ENCODE data around the gene FMN1. TPM values are rescaled to one million over a fixed set of nuclear protein-coding genes. Genes with fewer than 3 reads are reported as not detected.

The FMN1 gene
- total and polyA plus RNA-seq, 3 donors from 2014 or later, result 17.7 to 53.7 (median 47.4) TPM

DNA sequence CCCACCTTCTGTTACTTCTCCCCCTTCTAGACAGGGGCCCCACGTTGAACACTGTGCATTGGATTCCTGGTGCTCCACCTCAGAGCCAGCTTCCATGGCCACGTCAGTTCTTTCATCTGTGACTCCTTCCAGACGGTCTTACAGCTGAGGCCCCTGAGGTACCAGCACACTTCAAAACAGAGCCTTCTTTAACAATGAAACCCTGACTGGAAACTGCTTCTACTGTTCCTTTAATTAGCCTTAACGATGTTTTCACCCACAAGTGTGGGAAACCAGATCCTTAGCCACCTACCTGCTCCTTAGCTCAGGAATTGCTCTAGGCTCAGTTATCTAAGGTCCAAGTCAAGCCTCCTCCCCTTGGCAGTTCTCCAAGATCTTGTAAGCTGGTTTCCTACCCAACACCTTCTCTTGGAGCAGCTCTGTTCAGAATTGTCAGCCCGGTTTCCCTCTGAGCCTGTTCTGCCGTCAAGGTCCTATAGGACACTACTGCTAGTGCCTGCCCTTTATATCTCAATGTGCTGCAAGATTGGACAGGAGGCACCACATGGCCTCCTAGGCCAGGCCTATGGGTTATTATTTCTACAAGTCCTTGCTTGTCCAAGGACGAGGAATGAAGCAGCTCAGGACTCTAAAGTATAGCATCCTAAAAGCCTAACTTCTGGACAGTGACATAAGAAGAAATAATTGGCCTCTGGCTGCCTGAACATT is 80.7 kb downstream of the FMN1 start:
- no peak overlapping the region for H3K27ac ChIP-seq
- H3K4me1 ChIP-seq, result no peaks in the 10 kb centered on the region
- intact Hi-C loops (cut with DNase I; ENCODE audit: low total_unique reads), result no loop called here
- no peaks in the 10 kb centered on the region for H3K27me3 ChIP-seq
- TF ChIP-seq POLR2A (IDR thresholded peaks at IDR 0.05), result no peak
- TF ChIP-seq, protein P1, sequence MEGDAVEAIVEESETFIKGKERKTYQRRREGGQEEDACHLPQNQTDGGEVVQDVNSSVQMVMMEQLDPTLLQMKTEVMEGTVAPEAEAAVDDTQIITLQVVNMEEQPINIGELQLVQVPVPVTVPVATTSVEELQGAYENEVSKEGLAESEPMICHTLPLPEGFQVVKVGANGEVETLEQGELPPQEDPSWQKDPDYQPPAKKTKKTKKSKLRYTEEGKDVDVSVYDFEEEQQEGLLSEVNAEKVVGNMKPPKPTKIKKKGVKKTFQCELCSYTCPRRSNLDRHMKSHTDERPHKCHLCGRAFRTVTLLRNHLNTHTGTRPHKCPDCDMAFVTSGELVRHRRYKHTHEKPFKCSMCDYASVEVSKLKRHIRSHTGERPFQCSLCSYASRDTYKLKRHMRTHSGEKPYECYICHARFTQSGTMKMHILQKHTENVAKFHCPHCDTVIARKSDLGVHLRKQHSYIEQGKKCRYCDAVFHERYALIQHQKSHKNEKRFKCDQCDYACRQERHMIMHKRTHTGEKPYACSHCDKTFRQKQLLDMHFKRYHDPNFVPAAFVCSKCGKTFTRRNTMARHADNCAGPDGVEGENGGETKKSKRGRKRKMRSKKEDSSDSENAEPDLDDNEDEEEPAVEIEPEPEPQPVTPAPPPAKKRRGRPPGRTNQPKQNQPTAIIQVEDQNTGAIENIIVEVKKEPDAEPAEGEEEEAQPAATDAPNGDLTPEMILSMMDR (IDR thresholded peaks at IDR 0.05), result no peak
- H3K4me3 ChIP-seq, result no peak overlapping the region
- no peaks in the 10 kb centered on the region for H3K9me3 ChIP-seq
- 63 to 68% methylated on average over 7 of the region's 7 CpGs for WGBS, 2 donors
- H3K36me3 ChIP-seq (ENCODE audit: low read depth, missing control alignments), result no peaks in the 10 kb centered on the region
- DNase-seq, result no peak

DNA sequence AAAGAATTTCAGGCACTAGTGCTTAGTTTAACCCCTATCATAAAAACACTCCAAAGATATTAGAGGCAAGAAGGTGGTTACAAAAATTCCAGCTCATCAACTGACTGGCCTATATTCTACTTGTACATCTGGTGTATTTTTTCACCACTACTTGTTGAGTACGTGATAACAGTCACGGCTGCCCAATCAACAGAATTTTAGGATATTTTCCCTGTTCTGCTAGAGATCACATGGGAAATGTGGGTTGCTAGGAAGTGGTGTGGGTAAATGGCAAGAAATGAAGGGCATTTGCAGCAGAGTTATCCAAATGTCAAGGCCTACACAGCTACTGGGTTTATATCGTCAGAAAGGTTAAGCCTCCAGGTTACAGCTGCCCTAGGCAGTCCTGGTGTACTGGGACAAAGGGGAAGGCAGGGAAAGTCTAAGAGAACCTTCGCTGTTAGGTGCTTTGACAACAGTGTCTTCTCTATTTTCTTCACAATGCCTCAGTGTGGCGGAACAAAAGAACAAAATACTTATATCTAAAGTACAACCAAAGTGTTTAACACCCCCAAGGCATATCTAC is 81.9 kb downstream of the FMN1 start:
- H3K4me3 ChIP-seq, result no peak overlapping the region
- WGBS, 2 donors, result 57 to 71% methylated on average over 5 of the region's 5 CpGs
- no peak for TF ChIP-seq POLR2A (IDR thresholded peaks at IDR 0.05)
- TF ChIP-seq, protein P1 (IDR thresholded peaks at IDR 0.05), result no peak
- H3K27me3 ChIP-seq, result no peaks in the 10 kb centered on the region
- no peak overlapping the region for H3K27ac ChIP-seq
- no peaks in the 10 kb centered on the region for H3K9me3 ChIP-seq
- intact Hi-C loops (cut with DNase I; ENCODE audit: low total_unique reads), result no loop called here
- no peak for DNase-seq
- H3K4me1 ChIP-seq, result no peaks in the 10 kb centered on the region
- no peaks in the 10 kb centered on the region for H3K36me3 ChIP-seq (ENCODE audit: low read depth, missing control alignments)

DNA sequence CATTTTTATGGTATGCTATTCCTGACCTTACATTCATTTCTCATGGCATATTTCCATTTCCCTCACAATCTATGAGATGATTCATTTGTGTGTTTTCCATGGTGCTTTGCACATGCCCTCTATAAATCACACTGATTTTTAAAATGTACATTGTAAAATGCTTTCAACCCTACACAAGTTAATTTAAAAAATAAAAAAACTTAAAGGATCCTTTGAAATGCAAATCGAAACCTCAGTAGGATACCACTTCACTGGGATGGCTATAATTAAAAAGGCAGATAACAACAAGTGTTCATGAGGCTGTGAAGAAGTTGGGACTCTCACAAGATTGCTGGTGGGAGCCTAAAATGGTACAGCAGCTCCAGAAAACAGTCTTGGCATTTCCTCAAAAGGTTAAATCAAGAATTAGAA is 83.5 kb downstream of the FMN1 start:
- no peak overlapping the region for H3K27ac ChIP-seq
- DNase-seq, result no peak
- WGBS, 2 donors, result 34 to 55% methylated on average over 1 of the region's 1 CpG
- no peaks in the 10 kb centered on the region for H3K4me1 ChIP-seq
- TF ChIP-seq, protein P1 (IDR thresholded peaks at IDR 0.05), result no peak
- no peak for TF ChIP-seq POLR2A (IDR thresholded peaks at IDR 0.05)
- H3K27me3 ChIP-seq, result no peaks in the 10 kb centered on the region
- intact Hi-C loops (cut with DNase I; ENCODE audit: low total_unique reads), result no loop called here
- H3K36me3 ChIP-seq (ENCODE audit: low read depth, missing control alignments), result no peaks in the 10 kb centered on the region
- no peak overlapping the region for H3K4me3 ChIP-seq
- H3K9me3 ChIP-seq, result no peaks in the 10 kb centered on the region

DNA sequence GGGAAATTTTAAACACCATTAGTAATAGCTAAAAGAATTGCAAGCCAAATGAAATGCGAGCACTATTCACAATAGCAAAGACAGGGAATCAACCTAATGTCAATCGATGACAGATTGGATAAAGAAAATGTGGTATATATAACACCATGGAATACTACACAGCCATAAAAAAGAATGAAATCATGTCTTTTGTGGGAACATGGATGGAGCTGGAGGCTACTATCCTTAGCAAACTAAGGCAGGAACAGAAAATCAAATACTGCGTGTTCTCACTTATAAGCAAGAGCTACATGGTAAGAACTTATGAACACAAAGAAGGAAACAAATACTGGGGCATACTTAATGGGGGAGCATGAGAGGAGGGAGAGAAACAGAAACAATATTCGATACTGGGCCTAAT is 85.2 kb downstream of the FMN1 start:
- no peaks in the 10 kb centered on the region for H3K4me1 ChIP-seq
- H3K9me3 ChIP-seq, result no peaks in the 10 kb centered on the region
- no peaks in the 10 kb centered on the region for H3K27me3 ChIP-seq
- TF ChIP-seq POLR2A (IDR thresholded peaks at IDR 0.05), result no peak
- TF ChIP-seq, protein P1 (IDR thresholded peaks at IDR 0.05), result no peak
- H3K4me3 ChIP-seq, result no peak overlapping the region
- DNase-seq, result no peak
- no peak overlapping the region for H3K27ac ChIP-seq
- 85 to 90% methylated on average over 4 of the region's 4 CpGs for WGBS, 2 donors
- H3K36me3 ChIP-seq (ENCODE audit: low read depth, missing control alignments), result no peaks in the 10 kb centered on the region
- intact Hi-C loops (cut with DNase I; ENCODE audit: low total_unique reads), result no loop called here

DNA sequence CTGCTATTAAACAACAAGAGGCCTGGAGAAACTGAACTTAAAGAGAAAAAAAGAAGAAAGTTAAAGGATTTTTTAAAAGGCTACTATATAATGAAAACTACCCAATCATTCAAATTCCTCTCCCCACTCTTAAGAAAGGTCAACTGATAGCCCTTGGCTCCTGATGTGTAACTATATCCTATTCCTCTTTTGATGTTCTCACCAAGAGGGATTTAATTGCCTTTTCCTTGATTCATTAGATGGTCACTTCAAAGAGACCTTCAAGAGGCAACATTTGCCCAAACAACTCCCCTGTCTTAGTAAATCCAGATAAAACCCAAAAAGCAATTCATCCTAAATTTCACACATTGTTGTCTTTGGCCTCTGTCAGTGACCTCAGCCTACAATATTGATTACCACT is 86.0 kb downstream of the FMN1 start:
- no peak for DNase-seq
- Histone ChIP-seq H3K36me3 (ENCODE audit: low read depth, missing control alignments) (no peaks in the 10 kb centered on the region), H3K4me3 (no peak overlapping the region), H3K27ac (no peak overlapping the region), H3K27me3 (no peaks in the 10 kb centered on the region), H3K9me3 (no peaks in the 10 kb centered on the region), H3K4me1 (no peaks in the 10 kb centered on the region)
- intact Hi-C loops (cut with DNase I; ENCODE audit: low total_unique reads), result no loop called here
- no peak for TF ChIP-seq POLR2A (IDR thresholded peaks at IDR 0.05)
- TF ChIP-seq, protein P1 (IDR thresholded peaks at IDR 0.05), result no peak

Data from testis (tissue), 3 donors.